Measurements from ENCODE around the gene SLCO4A1.

The SLCO4A1 gene

GRCh38 chr20:62662422-62662821, 20.1 kb downstream of the SLCO4A1 start:
- H3K4me3 ChIP-seq (ENCODE audit: low read length): no peak overlapping the region
- no peaks in the 10 kb centered on the region for H4K20me1 ChIP-seq (ENCODE audit: control insufficient read depth, insufficient read depth, low read depth, low read length)
- H3K9me2 ChIP-seq (replicated peaks; ENCODE audit: control insufficient read depth, low read length): no peaks in the 10 kb centered on the region
- no peak overlapping the region for H3K4me2 ChIP-seq (ENCODE audit: low read length)
- no peaks in the 10 kb centered on the region for H3K4me1 ChIP-seq (ENCODE audit: control insufficient read depth, low read length)
- H3K27me3 ChIP-seq (ENCODE audit: control insufficient read depth, low read length): no peaks in the 10 kb centered on the region
- no peak for TF ChIP-seq CTCF (IDR thresholded peaks at IDR 0.05; ENCODE audit: low read depth, low read length, poor library complexity, severe bottlenecking)
- no peak for TF ChIP-seq EZH2phosphoT487 (IDR thresholded peaks at IDR 0.05; ENCODE audit: borderline replicate concordance, low read length)
- H3K79me2 ChIP-seq (ENCODE audit: control insufficient read depth, low read length): peaks cover 15% of the 10 kb centered on the region
- no peak overlapping the region for H3K27ac ChIP-seq (ENCODE audit: low read depth, low read length)
- H3F3A ChIP-seq (ENCODE audit: control insufficient read depth, insufficient read depth): no peaks in the 10 kb centered on the region
- H3K9me3 ChIP-seq (ENCODE audit: control insufficient read depth, insufficient read depth, low read length): no peaks in the 10 kb centered on the region
- peaks cover 78% of the 10 kb centered on the region for H3K36me3 ChIP-seq (ENCODE audit: control insufficient read depth, low read length)

DNA sequence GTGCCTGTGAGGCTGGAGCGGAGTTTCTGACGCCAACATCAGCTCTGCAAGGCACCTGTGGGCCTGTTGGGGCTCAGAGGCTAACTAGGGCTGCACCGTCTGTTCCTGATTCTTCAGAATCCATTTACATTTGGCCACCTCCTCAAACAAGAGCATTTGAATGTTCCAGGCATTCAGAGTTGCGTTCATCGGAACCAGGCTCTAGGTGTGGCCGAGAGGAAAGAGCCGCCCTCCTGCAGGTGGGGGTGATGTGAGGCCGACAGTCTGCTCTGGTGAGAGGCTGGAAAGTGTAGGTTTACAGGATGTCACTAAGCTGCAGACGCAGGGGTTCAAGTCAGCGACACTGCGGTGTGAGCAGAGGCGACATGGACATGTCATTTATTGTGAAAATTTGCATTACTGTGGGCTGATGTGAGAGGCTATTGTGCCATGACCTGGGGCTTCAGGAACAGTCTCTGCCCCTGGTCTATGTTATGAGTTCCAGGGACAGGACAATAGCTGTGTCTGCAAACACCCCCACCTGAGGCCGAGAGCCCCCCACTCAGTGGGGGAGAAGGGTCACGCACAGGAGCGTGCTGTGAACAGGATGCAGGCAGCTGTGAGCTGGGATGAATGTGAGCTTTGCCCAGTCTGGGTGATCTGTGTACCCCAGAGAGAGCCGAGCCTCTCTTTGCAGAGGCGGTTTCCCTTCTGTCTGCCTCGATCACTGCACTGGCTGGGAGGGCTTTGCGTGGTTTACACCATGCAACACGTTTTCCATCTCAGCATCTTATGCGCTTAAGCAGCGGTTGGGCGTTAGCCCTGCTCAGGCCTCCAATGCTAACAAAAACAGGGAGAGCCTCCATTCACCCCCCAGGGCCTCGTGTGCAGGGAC, 21.1 kb downstream of the SLCO4A1 start:
- Histone ChIP-seq H3K4me1 (ENCODE audit: control insufficient read depth, low read length) (no peaks in the 10 kb centered on the region), H3K27ac (ENCODE audit: low read depth, low read length) (no peak overlapping the region), H4K20me1 (ENCODE audit: control insufficient read depth, insufficient read depth, low read depth, low read length) (no peaks in the 10 kb centered on the region), H3K4me2 (ENCODE audit: low read length) (no peak overlapping the region), H3F3A (ENCODE audit: control insufficient read depth, insufficient read depth) (no peaks in the 10 kb centered on the region), H3K27me3 (ENCODE audit: control insufficient read depth, low read length) (no peaks in the 10 kb centered on the region), H3K4me3 (ENCODE audit: low read length) (no peak overlapping the region), H3K9me2 (replicated peaks; ENCODE audit: control insufficient read depth, low read length) (no peaks in the 10 kb centered on the region), H3K79me2 (ENCODE audit: control insufficient read depth, low read length) (peaks cover 7% of the 10 kb centered on the region; the same call in 1 of the 2 replicates), H3K36me3 (ENCODE audit: control insufficient read depth, low read length) (peaks cover 78% of the 10 kb centered on the region), H3K9me3 (ENCODE audit: control insufficient read depth, insufficient read depth, low read length) (no peaks in the 10 kb centered on the region)
- TF ChIP-seq EZH2phosphoT487 (IDR thresholded peaks at IDR 0.05; ENCODE audit: borderline replicate concordance, low read length) (no peak), CTCF (IDR thresholded peaks at IDR 0.05; ENCODE audit: low read depth, low read length, poor library complexity, severe bottlenecking) (no peak)

GRCh38 chr20:62664019-62664971, 22.0 kb downstream of the SLCO4A1 start:
- Histone ChIP-seq H3K36me3 (ENCODE audit: control insufficient read depth, low read length) (peaks cover 80% of the 10 kb centered on the region), H3K27ac (ENCODE audit: low read depth, low read length) (no peak overlapping the region), H3K4me2 (ENCODE audit: low read length) (no peak overlapping the region), H3K4me1 (ENCODE audit: control insufficient read depth, low read length) (no peaks in the 10 kb centered on the region), H3F3A (ENCODE audit: control insufficient read depth, insufficient read depth) (no peaks in the 10 kb centered on the region), H3K79me2 (ENCODE audit: control insufficient read depth, low read length) (peaks cover 5% of the 10 kb centered on the region; the same call in 1 of the 2 replicates), H3K4me3 (ENCODE audit: low read length) (no peak overlapping the region), H3K27me3 (ENCODE audit: control insufficient read depth, low read length) (no peaks in the 10 kb centered on the region), H3K9me2 (replicated peaks; ENCODE audit: control insufficient read depth, low read length) (no peaks in the 10 kb centered on the region), H3K9me3 (ENCODE audit: control insufficient read depth, insufficient read depth, low read length) (no peaks in the 10 kb centered on the region), H4K20me1 (ENCODE audit: control insufficient read depth, insufficient read depth, low read depth, low read length) (no peaks in the 10 kb centered on the region)
- no peak for TF ChIP-seq CTCF (IDR thresholded peaks at IDR 0.05; ENCODE audit: low read depth, low read length, poor library complexity, severe bottlenecking)
- TF ChIP-seq EZH2phosphoT487 (IDR thresholded peaks at IDR 0.05; ENCODE audit: borderline replicate concordance, low read length): no peak

Data from DOHH2 (cell line).